ENCODE data around the gene NBAS.

DNA sequence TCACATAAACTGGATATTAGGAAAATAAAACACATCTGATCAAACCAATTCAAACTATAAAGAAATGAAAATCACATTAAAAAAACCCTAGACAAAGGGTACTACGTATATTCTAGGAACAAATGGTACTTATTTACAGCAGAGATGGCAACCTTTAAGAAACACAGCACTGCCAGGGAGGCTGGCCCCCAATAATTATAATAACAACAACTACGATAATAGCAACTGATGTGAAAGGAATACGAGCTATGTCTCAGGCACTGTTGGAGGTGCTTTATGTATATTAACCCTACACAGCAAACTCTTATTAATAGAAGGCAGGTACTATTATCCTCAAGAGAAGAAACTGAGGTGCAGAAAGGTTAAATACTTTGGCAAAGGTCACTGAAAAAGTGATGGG, 193.9 kb downstream of the NBAS start:
- TF ChIP-seq TCF7L2 (IDR thresholded peaks at IDR 0.05; ENCODE audit: low read depth, low read length) = no peak
- TF ChIP-seq, protein P1, sequence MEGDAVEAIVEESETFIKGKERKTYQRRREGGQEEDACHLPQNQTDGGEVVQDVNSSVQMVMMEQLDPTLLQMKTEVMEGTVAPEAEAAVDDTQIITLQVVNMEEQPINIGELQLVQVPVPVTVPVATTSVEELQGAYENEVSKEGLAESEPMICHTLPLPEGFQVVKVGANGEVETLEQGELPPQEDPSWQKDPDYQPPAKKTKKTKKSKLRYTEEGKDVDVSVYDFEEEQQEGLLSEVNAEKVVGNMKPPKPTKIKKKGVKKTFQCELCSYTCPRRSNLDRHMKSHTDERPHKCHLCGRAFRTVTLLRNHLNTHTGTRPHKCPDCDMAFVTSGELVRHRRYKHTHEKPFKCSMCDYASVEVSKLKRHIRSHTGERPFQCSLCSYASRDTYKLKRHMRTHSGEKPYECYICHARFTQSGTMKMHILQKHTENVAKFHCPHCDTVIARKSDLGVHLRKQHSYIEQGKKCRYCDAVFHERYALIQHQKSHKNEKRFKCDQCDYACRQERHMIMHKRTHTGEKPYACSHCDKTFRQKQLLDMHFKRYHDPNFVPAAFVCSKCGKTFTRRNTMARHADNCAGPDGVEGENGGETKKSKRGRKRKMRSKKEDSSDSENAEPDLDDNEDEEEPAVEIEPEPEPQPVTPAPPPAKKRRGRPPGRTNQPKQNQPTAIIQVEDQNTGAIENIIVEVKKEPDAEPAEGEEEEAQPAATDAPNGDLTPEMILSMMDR (IDR thresholded peaks at IDR 0.05) = no peak
- no peak for TF ChIP-seq POLR2AphosphoS5 (IDR thresholded peaks at IDR 0.05; ENCODE audit: low read depth, low read length)
- TF ChIP-seq, protein P2, sequence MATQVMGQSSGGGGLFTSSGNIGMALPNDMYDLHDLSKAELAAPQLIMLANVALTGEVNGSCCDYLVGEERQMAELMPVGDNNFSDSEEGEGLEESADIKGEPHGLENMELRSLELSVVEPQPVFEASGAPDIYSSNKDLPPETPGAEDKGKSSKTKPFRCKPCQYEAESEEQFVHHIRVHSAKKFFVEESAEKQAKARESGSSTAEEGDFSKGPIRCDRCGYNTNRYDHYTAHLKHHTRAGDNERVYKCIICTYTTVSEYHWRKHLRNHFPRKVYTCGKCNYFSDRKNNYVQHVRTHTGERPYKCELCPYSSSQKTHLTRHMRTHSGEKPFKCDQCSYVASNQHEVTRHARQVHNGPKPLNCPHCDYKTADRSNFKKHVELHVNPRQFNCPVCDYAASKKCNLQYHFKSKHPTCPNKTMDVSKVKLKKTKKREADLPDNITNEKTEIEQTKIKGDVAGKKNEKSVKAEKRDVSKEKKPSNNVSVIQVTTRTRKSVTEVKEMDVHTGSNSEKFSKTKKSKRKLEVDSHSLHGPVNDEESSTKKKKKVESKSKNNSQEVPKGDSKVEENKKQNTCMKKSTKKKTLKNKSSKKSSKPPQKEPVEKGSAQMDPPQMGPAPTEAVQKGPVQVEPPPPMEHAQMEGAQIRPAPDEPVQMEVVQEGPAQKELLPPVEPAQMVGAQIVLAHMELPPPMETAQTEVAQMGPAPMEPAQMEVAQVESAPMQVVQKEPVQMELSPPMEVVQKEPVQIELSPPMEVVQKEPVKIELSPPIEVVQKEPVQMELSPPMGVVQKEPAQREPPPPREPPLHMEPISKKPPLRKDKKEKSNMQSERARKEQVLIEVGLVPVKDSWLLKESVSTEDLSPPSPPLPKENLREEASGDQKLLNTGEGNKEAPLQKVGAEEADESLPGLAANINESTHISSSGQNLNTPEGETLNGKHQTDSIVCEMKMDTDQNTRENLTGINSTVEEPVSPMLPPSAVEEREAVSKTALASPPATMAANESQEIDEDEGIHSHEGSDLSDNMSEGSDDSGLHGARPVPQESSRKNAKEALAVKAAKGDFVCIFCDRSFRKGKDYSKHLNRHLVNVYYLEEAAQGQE (IDR thresholded peaks at IDR 0.05; ENCODE audit: insufficient read depth in 1 of 2, low read depth in 2 of 2, low read length in 1 of 2) = no peak

All from Panc1 (cell line).